A204.1 (cell line): ENCODE measurements around the gene ASZ1.
A peak's percentile ranks its signal among the peaks of the same experiment; 100 is the strongest.

Experiments
- FAIRE-seq: peaks from 2 replicates; lab custom pipeline; 2012; peaks lifted over from hg19 to GRCh38; lab: Jason Lieb, UNC

Gene ASZ1

DNA sequence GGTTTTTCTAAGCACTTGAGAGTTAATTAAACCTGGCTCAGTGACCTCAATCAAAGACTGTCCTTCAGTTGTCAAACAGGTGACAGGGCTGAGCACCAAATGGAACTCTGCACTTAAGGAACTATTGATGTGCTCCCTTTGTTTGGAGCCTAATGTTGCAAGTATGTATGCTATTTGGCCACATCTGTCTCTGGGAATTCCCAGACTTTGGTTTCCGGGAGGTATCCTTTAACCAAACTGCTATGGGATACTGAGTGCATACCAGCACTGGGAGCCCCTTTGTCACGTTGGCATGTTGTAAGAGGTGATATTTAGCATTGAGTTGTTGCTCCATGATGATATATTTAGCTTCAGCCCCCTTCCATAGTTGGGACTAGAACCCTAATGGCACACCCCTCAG is 25.2 kb downstream of the ASZ1 start:
- FAIRE-seq, result no peak

DNA sequence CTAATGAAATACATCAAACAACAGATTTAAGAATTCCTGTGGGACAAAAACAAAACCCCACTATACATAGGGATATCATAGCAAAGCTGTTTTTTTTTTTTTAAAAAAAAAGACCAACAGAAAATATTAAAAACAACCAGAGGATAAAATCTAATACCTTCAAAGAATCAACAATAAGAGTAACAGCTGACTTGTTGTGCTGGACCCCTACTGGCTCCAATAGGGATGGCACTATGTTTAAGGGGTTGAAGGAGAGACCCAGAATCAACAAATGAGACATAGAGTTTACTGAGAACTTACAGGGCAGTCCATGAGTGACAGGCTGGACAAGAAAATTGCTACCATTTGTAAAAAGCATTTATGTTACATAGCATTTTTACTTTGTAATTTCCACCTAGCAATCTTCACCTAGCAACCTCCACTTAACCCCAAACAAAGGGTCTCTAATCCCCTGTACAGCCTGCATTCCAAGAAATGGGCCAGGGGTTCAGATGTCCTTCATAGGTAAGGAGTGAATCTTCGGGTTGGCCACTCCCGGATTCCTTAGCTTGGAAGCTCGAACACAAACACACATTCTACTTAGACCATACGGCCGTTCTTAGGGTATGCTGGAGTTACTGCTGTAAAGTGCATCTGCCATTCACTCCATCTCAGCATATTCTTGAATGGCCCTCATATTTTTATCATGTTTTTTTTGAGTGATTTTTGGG is 25.8 kb downstream of the ASZ1 start:
- FAIRE-seq, result no peak

DNA sequence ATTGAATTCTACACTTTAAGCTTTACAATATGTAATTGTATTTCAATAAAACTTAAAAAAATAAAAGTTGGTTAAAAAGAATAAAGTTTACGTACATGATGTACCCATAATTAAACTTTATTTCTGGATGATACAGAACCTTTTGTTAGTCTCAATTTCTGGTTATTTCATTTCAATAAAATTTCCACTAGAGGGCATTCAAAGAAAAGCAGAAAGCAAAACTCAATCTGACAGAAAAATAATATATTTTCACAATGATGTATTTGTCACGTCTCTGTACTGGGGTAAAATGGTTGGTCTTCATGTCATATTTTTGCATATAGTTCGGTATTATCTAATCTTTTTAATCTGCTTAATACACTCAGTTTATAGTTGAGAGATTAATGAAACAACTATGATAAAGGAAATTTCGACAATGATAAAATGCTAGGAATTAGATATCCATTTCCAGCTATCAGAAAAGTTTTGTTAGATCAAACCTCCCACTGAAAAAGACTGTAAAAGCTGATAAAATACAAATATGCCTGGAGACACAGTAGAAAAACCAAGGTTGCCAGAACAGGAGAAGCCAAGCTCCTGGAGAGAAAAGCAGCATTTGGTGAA is 27.4 kb downstream of the ASZ1 start:
- FAIRE-seq, result peak; percentile 98

DNA sequence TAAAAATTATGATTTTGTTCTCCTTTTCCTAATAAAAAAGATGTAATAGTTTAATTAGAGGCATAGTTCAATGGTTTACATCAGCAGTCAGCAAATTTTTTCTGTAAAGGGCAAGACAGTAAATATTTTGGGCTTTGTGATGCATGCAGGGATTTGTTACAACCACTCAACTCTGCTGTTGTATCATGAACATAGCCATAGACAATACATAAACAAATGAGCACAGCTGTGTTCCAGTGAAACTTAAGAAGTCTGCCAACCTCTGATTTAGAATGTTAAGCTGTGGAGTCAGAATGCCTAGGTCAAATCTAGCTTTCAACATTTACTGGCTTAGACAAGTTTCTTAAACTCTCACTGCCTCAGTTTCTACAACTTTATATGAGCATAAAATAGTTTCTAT is 31.6 kb downstream of the ASZ1 start:
- FAIRE-seq, result no peak

DNA sequence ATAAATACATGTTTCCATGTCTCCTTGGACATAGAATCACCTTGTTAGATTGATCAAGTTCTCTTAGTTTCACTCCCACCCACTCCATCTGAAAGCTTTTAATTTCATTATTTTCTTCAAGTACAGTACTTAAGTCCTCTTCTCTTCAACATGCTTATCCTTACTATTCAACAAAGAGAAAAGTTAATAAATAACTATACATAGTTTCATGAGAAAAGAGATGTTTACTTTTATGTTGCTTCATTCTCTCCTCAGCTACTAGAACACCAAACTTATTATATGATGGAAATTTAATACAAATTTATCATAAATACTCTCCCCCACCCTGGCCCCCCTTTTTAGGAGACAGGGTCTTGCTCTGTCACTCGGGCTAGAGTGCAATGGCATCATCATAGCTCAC is 33.5 kb downstream of the ASZ1 start:
- FAIRE-seq, result no peak

DNA sequence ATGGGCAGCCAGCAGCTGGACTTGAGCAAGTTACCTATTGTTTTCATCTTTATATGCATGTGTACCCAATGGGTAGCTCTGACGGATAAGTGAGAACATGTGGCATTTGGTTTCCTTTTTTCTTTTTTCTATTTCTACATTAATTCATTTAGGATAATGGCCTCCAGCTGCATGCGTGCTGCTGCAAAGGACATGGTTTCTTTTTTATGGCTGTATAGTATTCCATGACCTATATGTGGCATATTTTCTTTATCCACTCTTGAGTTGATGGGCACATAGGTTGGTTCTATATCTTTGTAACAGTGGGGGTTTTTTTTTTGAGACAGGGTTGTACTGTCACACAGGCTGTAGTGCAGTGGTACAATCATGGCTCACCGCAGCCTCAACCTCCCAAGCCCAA is 37.4 kb downstream of the ASZ1 start:
- FAIRE-seq, result no peak

DNA sequence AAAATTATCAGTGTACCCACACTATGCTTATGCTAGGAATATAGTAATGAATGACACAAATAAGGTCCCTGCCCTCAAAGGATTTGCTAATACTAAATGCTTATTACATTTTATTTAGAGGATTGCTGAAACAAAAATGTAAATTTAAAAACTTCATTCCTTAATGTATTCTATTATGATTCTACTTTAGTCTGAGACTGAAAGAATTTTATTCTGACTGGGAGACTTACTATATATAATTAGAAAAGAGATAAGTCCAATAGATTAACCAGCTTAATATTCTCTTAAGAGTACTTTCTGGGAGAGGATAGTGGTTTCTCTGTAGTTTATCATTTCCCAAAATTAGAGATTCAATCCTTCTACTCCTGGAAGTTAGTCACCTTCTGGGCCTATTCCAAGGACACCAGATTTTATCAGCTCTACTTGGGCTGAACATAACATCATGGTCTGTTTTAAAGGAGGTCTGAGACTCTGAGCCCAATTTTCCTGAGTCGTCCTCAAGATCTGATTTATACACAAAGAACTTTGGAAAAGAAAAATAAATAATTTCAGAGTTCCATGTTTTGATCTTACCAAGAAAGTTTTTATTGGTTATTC is 41.1 kb downstream of the ASZ1 start:
- FAIRE-seq, result no peak

DNA sequence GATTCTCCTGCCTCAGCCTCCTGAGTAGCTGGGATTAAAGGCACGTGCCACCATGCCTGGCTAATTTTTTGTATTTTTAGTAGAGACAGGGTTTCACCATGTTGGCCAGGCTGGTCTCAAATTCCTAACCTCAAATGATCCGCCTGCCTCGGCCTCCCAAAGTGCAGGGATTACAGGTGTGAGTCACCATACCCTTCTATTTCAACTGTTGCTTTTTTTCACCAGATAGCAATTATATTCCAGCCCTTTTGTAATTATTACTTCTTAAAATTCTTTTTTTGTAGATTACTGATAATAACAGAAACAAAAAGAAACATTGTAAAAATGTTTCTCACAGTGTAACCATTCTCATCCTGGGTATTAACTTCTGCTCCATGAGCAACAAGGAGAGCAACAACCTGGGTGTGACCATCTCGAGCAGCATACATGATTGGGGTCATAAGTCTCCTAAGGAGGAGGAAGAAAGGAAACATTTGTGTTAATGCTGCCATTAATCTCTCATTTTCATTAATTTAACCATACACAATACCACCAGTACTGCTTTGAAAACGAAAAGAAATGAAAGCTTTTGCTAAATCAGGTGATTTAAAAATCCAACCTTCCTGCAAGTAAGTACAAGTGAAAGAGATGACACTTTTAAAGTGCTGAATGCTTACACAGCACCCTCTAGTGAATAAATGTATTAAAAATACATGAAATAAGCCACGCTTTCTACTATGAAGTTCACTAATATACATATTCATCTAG is 41.8 kb downstream of the ASZ1 start:
- FAIRE-seq, result peak; percentile 97

DNA sequence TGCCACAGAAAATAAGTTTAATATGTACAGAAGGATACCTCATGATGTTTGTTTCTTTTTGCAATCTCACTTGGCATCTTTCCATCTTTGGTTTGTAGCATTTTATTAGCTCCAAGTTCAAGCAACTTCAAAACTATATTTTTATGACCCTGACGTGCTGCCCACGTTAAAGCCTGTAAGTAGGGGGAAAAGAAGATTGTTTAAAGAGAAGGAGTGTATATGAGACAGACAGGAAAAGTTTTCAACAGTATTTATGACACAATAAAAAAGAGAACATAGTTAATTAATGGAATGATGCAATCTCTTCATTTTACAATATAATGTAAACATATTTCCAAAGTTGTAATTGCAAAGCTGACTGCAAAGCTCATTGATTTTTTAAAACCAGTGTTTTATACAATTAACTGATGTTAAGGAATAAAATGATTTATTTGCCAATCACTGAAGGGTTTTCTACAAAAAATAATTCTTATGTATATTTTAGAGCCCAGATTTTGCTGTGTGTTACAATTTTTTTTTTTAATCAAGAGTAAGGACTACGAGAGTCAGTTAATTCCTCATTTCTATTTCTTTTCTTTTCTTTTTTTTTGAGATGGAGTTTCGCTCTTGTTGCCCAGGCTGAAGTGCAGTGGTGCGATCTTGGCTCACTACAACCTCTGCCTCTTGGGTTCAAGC is 42.5 kb downstream of the ASZ1 start:
- FAIRE-seq, result no peak

DNA sequence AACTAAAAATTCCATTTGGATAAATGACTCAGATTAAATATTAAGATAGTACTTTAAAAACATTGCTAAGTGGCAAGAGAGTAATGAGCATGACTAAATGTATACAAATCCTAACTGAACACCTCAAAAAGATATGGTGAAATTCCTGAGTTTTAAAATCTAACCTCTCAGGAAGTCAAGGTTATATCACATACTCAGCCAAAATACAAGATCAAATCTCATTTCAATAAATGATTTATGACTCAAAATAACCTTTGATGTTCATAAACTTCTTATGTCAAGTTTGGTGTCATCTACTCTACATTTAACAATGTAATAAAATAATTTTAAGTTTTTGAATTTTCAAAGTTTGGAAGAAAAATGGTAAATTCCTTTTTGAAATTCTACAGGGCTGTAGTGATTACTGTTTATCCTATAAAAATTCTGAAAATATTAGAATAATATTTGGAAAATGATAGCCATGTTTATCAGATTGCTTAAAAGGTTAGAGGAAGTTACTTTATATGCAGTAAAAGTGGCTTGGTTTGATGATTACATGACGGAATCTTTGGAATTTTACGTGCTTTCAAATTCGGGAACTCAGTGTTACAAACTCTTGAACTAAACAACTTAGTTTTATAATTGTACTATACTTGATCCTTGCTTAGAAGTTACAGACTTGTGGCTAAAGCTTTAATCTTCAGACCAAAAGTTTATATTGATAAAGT is 43.7 kb downstream of the ASZ1 start:
- FAIRE-seq, result peak; percentile 27

DNA sequence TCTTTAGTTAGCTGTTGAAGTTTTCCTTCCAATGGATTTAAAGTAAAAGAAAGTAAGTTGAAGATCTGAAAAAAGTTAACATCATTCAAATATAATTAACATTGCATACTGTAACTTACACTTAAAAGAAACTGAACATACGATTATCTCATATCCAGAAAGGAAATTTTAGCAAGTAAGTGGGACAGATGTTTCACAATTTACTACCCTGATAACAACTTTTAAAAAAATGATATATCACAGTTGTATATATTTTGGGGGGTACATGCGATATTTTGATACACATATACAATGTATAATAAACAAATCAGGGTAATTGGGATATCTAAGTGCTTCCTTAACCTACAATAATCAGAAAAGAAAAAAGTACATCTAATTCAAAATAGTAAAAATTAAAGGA is 44.2 kb downstream of the ASZ1 start:
- FAIRE-seq, result no peak

DNA sequence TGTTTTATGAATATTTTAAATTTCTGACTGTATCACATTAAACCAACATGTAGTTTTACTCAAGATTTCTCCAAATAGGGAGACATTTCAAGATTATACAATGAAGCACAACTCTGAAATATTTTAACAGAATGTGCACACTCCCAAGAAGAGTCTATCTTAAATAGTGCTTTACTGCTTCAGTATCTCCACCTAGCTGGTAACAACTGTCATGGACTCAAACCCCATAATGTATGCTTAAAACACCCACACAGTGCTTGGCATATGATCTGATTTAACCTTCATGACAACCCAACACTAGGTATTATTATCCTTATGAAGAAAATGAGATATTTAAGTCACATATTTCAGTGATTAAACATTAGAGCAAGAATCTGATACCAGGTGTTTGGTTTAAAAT is 45.9 kb downstream of the ASZ1 start:
- FAIRE-seq, result no peak

DNA sequence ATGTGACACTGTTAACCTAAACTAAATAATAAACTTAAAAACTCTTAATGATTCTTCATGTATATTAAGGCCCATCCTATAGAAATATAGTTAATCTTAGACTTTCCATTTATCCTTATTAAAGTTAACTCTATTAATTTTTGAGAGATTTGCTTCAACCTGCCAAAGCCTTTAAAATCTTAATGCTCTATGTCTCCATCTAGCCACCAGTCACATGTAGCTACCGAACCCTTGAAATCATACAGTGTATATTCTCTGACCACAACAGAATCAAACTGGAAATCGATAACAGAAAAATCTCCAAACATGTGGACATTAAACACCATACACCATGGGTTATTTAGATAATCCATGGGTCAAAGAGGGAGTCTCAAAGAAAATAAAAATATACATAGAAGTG is 51.9 kb downstream of the ASZ1 start:
- FAIRE-seq, result peak; percentile 59

DNA sequence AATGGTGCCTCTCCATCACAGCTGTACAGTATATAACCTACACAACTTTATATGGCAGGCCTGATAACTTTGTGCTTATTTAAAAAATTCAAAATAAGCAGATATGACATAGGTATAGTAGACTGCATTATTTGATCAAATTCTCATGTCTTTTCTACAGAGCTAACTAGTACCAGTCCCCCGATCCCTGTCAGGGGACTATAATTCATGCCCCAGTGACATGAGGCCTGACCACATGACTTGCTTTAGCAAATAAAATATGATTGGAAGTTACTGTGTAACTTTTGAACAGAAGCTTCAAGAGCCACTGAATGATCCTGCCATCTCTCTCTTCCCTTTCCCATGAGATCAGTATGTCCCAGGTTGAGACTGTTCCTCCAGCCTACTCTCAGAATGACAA is 55.2 kb downstream of the ASZ1 start:
- no peak for FAIRE-seq

DNA sequence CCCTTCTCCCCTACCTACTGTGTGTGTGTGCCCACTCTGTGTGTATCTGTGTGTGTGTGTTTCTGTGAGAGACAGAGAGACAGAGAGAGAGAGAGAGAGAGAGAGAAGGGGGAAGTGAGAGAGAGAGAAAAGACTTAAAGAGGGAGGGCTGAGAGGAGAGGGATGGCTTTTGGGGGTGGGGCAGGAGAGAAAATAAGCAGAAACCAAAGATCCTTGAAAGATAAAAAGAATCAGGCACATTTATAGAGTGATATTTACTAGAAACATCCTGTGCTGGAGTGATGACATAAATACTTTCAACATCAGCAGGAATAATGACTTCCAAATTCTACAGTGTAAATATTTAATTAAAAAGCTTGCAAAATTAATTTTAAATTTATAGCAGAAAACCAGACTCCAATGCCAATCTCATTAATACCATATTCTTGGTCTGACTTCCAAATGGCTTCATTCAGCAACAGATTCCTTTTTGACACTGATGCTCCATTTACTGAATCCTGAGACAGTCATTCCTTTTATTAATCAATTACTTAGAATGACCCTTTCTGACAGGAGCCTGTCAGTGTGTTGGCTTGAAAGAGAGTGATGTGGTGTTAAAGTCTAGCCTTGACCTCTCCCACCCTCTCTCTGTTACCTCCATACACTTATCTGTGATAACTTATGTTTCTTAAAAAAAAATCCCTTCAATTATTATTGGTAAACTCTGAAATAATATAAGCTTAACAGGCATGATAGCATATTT is 62.8 kb downstream of the ASZ1 start:
- FAIRE-seq, result no peak

DNA sequence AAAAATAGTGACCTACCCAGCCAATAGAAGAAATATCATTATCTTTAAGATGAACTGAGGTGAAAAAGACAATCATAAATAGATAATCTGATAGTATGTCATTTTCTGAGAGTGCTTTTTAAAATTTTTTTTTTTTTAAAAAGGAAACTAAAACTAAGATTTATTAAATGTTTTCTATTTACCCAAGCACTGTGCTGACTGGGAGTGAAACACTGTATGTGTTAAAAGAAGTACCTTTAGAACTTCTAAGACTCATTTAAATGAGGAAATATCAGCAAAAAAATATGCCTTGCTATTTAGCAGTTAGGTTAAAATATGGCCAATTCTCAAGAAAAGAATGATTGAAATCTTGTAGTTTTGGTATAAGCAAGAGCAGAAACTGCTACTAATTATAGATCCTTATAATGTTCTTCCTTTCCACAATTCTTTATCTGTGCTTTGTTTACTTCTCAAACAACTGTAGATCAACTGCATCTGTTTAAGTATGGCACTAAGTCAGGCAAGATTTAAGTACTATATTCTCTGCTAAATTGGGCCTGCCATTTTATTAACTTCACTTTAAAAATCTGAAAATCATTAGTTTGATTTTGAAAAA is 64.9 kb downstream of the ASZ1 start:
- FAIRE-seq, result peak; percentile 39

DNA sequence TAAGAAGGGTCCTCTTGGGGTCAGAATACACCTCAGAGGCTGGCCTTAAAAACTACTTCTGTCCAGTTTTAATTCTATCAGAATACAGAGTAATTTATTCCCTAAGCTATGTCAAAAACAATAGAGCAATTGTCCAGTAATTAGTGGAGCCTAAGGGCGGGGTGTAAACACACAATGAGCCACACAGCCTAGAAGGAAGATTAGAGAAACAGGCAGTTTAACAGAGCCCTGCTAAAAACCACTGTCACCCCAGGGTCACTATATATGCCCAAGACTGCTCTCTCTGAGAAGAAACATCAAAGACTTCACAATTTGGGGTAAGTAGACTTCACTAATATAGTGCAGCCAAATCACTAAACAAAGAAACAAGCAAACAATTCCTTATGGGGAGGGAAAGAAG is 77.3 kb downstream of the ASZ1 start:
- FAIRE-seq, result no peak

DNA sequence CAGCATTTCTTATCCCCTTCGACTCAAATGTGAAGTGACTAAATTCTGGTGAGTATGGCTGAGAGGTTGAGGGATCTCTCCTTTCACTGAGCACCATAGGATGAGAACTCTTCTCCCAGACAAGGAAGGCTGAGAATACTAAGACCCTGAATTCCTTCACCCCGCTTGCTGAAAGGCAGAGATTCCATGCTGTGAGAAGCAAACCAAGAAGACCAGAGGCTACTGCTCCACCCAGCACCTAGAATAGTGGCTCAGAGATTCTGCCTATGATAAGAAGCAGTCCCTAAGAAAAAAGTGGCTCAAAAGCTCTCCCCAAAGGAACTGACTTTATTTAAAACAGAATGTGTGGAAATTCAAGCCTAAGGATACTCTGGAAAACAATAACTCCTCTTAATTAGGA is 77.7 kb downstream of the ASZ1 start:
- FAIRE-seq, result no peak

DNA sequence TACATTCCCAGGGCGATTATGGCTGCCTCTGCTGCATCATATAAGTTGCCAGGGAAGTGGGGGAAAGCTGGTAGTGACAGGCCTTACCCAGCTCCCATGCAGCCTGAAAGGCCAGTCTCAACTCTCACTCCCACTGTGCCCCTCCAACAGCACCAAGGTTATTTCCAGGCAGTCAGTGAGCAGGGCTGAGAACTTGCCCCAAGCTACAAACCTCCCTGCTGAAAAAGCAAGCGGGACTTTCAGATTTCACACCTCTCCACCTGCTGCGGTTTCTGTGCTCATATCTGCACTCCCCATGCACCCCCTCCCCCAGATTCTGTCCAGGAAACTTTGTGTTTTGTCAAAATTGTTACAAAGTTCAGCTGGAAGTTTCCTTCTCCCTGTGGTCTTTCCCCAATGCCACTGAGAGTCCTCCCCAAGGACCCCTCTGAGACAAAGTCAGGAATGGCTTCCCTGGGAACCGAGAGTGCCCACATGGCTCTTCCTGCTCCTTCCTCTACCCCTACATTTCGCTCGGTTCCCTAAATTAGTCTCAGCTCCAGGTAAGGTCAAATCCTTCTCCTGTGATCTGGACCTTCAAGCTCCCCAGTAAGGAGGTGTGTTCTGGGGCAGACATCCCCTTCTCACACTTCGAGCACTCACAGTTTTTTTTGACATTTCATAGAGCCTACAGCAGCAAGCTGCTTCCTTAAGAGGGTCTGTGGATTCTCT is 79.2 kb downstream of the ASZ1 start:
- FAIRE-seq, result no peak

DNA sequence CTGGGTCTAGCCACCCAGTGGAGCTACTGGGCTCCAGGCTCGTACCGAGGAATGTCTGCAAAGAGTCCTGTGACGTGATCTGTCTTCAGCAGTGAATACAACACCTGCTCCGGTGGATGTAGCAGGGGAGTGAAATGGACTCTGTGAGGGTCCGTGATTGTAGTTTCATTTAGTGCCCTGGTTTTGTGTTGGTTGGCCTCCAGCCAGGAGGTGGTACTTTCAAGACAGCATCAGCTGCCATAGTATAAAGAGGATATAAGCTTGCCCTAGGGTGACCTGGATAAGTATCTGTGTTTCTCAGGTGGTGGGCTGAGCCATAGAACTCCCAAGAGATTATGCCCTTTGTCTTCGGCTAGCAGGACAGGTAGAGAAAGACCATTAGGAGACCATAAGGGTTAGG is 79.8 kb downstream of the ASZ1 start:
- no peak for FAIRE-seq
